WI38 (cell line): ENCODE measurements around the gene FEZ2.

Experiments used
- H3K4me3 ChIP-seq: 2 replicates; pipeline ENCODE4 v1.5.1; 2011; ENCODE audit warnings: low read depth, mild to moderate bottlenecking, control low read depth, low read length
- TF ChIP-seq, protein P1 (sequence below): IDR thresholded peaks from 2 replicates; pipeline ENCODE4 v1.5.1; 2012; ENCODE audit warnings: low read depth, mild to moderate bottlenecking, control low read depth, low read length

FEZ2 gene

DNA sequence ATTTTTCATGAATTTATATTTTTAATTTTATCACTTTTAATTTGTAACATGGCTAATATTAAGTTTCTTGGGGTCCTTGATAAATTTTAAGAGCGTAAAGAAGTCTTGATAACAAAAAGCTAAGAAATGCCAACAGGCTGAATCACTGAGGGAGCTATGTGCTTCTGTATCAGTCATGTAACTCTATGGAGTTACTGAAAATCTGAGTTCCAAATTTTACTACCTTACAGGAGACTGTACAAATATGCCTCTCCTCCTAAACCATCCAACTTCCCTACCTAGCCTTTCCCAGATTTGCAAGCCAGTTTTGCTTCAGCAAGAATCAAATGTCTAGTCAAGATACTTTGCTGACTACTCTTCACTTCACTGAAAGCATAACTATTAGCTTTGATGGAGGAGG is 35.7 kb downstream of the FEZ2 start:
- H3K4me3 ChIP-seq, result no peak overlapping the region
- TF ChIP-seq, protein P1, sequence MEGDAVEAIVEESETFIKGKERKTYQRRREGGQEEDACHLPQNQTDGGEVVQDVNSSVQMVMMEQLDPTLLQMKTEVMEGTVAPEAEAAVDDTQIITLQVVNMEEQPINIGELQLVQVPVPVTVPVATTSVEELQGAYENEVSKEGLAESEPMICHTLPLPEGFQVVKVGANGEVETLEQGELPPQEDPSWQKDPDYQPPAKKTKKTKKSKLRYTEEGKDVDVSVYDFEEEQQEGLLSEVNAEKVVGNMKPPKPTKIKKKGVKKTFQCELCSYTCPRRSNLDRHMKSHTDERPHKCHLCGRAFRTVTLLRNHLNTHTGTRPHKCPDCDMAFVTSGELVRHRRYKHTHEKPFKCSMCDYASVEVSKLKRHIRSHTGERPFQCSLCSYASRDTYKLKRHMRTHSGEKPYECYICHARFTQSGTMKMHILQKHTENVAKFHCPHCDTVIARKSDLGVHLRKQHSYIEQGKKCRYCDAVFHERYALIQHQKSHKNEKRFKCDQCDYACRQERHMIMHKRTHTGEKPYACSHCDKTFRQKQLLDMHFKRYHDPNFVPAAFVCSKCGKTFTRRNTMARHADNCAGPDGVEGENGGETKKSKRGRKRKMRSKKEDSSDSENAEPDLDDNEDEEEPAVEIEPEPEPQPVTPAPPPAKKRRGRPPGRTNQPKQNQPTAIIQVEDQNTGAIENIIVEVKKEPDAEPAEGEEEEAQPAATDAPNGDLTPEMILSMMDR, result no peak

GRCh38 chr2:36561237-36561944 is 36.6 kb downstream of the FEZ2 start:
- H3K4me3 ChIP-seq, result 0 out of 2 replicates have a peak overlapping the region, but pooled peaks have one; percentile 12
- TF ChIP-seq, protein P1, result no peak

GRCh38 chr2:36560726-36561125 is 37.2 kb downstream of the FEZ2 start:
- 0 out of 2 replicates have a peak overlapping the region, but pooled peaks have one; percentile 12 for H3K4me3 ChIP-seq
- TF ChIP-seq, protein P1, result no peak

DNA sequence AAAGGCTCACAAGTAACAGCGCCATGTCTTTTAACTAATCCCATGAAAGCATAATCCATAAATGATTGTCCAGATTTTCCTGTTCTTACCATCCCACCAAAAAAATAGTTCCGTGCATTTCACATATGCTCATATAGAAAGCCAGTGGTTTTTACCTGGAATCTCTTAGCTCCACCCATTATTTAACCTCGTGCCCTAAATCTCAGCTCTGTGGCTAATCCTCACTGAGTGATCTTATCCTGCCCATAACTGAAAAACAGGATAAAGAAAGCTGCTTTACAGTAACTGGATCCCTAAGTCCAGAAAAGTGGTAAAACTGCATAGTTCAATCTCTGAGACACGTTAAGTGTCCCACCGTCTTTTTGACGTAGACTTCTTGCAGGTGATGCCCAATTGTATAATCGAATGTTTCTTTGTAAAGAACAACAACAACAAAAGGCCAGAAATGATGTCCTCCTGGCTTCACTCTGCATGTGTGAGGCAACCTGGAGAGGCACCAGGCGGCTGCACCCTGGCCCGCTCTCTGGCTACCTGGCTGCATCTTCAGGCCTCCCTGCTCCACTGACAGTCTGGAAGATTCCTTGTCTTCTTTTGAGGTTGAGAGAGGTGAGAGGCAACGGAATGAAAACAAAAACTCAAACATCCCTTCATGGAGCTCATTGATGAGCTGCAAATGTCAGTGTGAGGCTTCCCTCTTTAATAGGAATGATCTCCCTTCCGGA is 38.6 kb downstream of the FEZ2 start:
- TF ChIP-seq, protein P1, result no peak
- no peak overlapping the region for H3K4me3 ChIP-seq

DNA sequence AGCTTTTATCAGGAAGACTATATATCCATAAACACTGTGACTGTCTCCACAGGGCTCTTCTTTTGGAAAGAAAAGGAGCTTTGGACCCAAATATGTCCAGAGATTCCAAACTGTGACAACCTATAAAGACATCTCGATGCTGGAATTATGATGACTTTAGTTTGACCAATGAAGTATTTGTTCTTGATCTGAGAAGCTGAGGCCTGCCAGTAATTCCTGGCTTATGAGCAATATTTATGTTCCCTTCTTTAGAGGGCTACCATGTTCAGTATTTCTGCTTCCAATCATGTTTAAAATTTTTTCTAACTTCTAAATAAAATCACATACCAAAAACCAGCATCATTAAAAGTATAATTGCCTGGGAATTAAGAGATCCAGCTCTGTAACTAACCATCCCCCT is 41.1 kb downstream of the FEZ2 start:
- TF ChIP-seq, protein P1, result no peak
- no peak overlapping the region for H3K4me3 ChIP-seq

GRCh38 chr2:36555789-36556188 is 42.2 kb downstream of the FEZ2 start:
- no peak overlapping the region for H3K4me3 ChIP-seq
- TF ChIP-seq, protein P1, result no peak

GRCh38 chr2:36554531-36554930 is 43.4 kb downstream of the FEZ2 start:
- TF ChIP-seq, protein P1, result no peak
- H3K4me3 ChIP-seq, result no peak overlapping the region
